NCI-H1436 (cell line): Measurements from ENCODE around the gene LYPD1.

ENCODE experiments used
- DNase-seq: peaks from one replicate; lab custom pipeline; 2025; lab: John Stamatoyannopoulos, UW

Gene LYPD1

DNA sequence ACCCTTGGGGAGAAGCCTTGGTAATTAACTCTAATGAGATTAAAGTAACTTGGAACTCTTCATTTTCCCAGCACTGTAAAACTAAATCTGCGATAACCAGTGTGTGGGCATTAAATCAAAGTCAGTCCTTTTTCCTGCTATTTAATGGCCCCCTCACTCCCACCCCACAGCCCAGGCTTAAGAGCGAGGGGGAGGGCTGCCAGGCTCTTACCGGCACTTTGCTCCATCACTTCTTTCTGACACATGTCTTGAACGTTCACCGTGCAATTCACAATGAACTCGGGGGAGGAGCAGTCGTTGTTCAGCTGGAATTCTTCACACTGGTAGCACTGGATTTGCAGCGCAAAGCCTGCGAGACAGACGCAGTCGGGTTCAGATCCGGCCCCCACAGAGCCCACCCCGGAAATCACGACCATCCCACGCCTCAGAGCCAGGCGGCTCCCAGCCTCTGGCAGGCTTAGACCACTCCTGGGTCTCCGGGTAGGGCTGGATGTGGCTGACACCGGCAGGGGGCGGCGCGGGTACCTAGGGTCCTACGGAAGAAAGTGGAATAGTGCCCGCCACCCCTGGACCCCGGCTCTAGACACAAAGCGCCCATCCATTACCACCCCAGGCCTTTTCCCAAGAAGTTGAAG, 1.7 kb downstream of the LYPD1 start:
- peak; percentile 15 for DNase-seq

DNA sequence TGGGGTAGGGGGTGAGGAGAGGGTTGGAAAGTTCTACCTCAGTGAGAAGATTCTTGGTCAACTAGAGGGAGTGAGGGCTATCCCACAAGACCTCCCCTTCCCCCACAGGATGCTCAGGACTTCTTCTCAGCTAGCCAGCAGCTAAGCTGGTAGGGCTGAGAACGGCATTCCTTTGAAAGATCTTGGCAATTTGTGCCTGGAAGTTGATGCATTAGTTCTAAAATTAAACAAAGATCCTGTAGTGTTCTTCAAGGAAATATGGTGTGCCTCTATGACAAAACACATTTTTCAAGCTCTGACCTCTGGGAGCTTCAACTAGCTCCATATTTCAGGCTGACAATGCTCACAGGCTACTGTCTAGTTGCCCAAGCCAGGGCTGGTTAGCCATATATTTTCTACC, 2.3 kb downstream of the LYPD1 start:
- DNase-seq = no peak

DNA sequence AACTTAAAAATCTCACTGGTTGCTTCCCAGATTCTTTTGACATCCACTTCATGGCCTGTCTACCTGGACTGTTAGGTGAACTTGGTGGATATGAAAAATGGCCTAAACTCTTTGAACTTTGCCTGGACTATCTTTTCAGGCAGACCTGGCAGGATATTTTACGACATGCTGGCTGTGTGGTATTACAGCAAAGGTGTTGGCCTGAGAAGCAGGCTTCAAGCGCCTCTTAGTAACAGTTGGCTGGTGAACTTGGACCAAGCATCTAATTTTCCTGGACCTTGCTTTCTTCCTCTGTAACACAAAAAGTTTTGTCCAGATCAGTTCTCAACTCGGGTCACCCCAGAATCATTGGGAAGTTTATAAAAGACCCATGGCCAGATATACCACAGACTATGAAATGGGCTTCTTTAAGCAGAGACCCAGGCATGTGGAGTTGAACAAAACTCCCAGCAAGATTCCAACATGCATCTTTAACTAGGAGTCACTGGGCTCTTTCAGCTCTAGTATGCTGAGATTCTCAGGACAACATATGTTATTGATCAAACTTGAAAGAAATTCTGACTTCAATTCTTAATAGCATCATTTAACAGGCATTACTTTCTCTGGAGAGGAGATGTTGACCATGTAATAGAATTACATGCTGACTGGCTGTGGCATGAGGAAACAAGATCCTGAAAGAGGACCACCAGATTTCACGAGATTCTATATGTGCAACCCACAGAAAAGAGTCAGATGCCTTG, 4.4 kb downstream of the LYPD1 start:
- no peak for DNase-seq

DNA sequence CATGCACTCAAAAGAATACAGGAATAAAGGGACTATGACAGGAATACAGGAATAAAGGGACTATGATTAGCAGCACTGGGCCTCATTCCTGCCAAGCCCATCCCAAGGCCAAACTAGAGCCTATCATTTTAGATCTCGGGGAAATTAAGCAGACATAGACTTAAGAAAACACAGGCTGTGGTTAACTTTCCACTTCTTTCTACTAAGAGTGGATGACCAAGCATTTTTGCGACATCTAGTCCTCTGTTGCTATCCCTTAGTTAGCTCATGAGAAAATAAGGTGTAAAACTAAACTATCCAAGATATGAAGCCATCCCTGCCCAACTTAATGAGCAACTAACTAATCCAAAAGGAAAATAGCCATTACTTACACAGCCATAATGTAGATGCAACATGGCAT, 5.9 kb downstream of the LYPD1 start:
- no peak for DNase-seq

DNA sequence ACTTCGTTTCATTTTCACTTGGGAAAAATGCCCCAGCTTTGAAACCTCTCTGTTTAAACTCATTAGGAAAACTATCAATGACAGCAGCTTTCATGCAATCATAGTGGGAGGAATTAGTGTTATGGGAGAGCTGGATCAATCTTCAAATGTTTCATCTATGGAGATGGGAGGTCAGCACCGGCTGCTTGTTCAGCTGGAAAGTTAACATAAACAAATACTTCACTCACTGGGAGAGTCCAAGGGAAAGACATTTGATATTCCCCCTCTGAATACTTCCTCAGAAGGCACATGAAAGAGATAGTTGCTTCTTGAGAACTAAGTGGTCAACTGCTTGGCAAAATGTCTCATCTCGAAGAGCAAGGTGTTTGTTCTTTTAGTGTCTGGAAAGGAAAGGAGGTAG, 7.3 kb downstream of the LYPD1 start:
- DNase-seq = no peak

DNA sequence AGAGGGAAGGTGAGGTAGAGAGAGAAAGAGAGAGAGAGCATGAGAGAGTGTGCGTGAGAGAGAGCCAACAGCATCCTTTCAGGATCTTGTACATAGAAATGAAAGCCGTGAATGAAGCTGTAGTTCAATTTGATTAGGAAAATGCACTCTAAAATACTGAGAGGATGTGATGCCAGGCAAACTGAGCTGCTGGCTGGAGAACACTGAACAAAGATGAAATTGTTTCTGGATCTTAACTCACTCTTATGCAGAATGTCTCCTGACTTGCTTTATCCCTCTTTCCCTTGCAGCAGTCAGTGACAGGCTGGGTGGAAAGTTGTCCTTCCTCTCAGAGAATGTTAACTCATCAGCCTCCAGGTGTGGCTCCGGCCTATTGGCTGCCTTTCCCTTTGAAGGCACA, 10.7 kb downstream of the LYPD1 start:
- DNase-seq = no peak

DNA sequence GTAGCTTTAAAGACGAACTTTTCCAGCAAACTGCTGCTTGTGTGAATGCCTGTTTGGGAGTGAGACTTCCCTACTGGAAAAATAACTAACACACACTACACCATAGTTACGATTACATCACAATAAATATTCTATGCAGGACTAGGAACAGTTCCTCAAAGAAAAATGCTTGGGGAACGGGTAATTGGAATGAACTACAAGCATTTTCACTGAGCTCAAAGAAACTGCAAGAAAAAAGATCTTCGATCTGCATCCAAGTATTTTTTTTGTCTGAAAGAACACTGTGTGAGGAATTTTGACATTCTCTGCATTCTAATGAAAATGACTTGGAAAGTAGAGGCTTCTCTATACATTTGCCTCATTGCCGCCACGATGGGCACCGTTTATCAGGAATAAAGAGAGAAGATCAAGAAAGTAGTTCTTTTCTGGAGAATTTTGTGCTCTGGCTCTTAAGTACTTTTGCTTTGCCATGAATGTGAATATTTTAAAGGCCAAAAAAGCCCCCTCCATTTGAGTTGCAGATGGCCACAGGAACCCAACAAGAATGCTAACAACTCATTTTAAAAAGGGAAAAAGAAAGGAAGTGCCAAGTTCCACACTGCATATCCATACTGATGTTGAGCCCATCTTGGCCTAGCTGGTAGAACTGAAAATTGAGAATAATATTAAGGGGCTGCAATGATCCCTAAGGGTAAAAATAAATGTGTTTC, 13.6 kb downstream of the LYPD1 start:
- DNase-seq = no peak

DNA sequence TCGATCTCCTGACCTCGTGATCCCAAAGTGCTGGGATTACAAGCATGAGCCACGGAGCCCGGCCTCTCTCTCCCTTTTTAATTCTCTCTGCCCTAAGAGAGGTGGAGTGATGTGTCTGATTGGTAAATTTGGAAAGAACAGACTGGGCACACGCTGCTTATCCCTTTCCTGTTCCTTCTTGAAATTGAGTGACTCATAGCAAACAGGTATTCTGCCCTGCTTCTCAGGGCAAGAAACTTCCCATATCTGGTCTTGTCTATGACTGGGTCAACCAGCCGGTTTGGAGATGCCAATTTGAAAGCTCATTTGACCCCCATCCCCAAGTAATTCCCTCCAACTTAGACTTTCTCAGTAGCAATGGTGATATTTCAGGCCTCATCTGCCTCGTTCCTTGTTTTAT, 15.0 kb downstream of the LYPD1 start:
- DNase-seq = no peak

DNA sequence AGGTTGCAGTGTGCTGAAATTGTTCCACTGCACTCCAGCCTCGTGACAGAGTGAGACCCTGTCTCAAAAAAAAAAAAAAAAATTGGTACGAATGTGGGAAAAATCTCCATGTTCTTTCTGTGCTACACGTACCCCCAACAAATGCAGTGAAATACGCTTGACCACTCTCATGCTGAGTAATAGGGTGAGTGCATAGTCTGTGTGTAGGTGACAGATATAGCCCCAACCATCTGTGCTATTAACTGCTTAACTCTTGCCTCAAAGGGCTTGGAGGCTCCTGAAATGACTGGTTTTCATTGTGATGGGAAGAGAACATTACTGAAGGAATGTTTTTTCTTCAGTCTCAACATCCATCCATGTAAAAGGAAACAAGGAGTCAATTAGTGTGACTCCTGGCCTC, 15.7 kb downstream of the LYPD1 start:
- DNase-seq = no peak

DNA sequence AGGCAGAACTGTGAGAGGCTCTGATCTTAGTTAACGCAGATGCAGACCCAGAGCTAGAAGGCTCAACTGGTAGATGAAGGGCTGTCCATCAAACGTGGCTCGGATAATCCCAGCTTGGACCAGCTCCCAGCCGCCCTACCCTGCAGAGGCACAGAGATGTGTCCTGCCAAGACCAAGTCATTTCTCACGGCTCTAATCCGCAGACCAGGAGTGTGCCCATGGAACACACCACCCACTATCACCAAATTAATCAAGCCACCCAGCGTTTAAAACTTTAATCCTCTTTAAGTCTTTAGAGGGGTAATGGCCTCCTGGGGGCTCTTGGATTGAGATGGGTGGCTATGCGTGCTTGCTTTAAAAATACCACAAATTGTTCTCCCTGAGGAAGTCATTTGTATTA, 17.5 kb downstream of the LYPD1 start:
- DNase-seq = no peak

DNA sequence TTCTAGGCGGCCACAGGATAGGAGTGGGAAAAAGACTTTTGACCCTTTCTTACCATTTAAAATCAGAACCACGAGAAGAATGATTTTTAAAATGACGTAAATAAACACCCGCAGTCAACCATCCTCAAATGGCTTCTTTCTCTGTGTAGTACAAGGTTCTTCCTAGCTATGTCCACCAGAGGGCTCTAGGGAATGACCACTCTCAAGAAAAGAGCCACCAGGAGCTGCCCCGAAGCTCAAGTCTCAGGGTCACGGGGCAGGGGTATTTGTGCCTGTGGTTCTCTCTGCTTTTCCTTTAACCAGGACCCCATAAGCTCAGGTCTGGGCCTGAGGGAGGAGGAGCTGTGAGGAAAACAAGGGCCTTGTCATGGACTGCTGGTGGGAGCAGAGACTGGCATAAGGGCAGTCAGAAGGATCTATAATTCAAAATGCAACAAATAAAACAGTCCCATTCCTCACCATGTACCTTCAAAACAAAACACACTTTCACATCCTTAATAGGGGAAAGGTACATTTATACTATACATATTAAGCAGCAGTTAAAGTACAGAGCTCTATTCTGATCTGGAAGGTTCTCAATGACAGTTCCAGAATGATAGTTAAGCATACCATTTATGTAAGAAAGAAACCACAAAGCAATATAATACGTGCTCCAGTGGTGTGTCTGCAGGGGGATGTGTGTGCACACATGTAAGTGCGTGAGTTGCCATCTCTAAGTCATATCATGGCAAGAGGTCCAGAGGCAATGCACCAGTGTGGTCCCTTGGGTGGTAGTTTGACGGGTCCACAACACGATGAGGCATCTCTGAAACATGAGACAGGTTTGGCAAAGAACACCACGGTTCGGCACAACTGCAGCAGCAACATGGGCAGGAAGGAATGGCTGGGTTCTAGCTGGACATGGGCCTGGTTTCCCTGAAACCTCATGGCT, 18.6 kb downstream of the LYPD1 start:
- DNase-seq = peak; percentile 23

DNA sequence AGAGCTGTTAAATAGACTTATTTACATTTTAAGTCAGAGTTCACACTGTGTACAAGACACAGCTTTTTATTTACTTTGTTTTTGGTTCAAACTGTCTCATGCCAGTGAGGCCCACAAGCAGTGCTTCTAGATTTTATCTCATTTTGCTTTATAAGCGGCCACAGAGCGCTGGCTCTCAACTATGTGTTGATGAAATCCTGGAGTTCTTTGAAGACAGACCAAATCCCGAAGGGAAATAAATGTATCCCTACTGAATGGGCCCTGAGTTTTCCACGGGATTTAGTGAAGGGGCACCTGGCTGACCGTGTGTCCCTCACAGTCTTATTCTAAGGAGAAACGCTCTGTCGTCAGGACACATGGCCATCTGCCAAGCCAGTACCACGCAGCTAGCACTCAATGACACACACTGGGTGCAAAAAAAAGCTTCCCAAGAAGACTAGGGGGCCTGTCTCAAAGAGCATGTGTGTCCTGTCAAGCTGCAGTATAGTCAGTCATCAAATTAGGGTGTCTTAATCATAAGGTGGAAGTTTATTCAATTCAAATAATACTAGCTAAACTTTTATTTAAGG, 23.4 kb downstream of the LYPD1 start:
- DNase-seq = no peak

DNA sequence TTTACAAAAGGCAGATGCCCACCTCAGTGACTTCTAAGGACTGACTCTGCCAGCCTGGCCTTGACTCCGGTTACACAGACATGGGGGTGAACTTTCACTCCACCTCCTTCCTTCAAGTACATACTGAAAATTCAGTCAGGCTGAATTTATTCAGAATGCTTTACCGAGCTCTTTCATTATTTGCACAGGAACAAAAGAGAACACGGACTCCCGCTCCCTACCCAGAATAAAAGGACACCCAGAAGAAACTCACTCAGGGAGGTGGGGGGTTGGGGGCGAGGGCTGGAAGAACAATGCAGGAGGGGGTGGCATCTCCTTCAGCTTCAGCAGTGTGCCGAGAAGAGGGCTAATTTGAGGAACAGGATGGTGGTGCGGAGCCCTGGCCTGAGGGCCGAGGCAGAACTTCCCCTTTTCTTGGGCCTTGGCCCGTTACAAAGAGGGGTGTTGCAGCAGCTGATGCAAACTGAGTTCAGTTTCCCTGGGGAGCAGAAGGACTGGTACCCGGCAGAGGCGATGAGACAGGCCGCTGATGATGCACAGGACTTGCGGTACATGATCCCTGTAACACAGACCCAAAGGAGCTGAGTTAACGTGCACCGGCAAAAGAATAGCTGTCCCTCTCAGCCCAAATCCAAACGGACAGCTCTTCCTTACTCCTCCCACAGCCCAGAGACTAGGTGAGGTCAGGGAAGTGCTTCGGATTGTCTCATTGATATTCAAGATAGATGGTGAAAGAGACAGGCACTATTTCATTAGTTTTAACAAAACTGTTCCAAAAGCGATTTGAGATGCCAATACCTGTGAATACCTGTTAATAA, 24.1 kb downstream of the LYPD1 start:
- DNase-seq = no peak

DNA sequence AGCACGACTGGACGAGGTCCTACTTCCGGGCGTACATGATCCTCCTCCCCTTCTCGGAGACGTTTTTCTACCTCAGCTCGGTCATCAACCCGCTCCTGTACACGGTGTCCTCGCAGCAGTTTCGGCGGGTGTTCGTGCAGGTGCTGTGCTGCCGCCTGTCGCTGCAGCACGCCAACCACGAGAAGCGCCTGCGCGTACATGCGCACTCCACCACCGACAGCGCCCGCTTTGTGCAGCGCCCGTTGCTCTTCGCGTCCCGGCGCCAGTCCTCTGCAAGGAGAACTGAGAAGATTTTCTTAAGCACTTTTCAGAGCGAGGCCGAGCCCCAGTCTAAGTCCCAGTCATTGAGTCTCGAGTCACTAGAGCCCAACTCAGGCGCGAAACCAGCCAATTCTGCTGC, 24.8 kb downstream of the LYPD1 start:
- no peak for DNase-seq

DNA sequence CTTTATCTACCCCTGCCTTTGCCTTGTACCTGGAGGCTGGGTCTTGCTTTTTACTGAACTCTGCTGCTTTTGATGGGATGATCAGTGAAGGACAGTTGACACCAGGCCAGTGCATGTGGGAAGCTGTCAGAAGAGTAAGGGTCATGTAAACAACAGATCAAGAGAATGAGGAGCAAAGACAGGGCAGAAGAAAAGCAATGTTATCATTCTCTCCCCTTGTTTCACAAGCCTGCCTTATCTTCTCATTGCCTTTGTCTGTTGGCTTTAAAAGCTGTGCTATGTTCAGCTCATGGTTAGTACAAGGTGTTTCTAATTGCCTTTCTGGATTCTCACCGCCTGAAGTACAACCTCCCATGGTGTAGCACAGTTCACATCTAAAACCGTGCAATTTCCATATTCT, 27.6 kb downstream of the LYPD1 start:
- no peak for DNase-seq

DNA sequence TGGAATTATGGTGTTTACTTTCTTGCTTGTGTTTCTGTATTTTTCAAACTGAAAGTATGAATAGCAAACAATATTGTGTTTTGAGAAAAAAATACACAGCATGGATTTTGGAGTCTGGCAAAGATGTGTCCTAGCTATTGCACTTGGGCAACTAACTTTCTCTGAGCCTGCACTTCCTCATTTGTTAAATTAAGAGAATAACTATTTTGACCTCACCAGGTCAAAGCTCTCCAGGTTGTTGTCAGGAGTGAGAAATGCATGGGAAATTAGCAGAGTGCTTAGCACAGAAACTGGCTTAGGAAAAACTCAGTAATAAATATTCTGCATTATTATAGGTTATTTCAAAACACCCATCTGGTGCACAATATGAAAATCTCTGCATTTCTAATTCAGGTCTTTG, 28.2 kb downstream of the LYPD1 start:
- DNase-seq = no peak

DNA sequence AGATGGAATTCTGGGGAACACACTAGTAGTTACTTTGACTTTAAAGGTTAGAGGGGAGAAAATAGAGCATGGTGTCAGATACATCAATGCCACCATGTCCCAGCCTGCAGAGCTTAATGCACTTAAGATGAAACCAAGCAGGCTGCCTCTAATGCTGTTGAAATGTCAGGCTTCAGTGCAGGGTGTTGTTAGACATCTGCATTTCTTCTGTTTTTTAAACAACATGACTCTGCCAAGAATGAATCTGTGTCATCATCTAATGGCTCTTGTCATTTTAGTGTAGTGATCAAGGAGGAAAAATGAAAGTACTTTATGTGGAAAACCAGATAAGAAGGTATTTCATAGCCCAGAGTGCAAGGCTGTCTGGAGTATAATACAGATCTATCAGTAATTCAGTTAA, 29.9 kb downstream of the LYPD1 start:
- no peak for DNase-seq

DNA sequence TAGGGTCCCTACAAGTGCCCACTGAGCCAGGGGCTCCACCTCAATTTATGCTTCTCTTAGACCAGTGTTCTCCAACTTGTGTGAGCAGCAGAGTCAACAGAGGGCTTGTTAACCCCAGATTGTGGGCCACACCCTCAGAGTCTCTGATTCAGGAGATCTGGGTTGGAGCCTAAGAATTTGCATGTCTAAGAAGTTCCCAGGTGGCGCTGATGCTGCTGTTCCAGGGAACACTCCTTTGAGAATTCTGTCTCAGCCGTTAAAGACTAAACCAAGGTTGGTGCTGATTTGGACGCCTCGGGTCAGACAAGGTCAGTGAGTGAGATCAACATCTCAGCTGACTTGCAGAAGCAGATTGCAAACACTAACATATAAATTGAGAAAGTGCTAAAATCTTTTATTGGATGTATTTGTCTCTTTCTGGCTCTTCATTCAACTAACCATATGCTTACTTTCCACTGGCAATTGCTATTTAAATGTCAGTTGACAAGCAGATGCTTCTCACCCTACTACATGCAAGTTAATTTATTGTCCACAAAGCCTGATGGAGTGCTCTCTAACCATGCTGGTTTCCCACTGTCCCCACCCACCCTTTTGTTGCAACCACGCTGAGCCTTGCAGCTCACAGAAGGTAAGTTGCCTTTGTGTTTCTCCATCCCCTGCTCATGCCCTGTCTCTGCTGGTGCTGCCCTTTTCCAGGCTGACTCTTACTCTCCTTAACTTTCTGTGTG, 31.5 kb downstream of the LYPD1 start:
- peak; percentile 16 for DNase-seq

DNA sequence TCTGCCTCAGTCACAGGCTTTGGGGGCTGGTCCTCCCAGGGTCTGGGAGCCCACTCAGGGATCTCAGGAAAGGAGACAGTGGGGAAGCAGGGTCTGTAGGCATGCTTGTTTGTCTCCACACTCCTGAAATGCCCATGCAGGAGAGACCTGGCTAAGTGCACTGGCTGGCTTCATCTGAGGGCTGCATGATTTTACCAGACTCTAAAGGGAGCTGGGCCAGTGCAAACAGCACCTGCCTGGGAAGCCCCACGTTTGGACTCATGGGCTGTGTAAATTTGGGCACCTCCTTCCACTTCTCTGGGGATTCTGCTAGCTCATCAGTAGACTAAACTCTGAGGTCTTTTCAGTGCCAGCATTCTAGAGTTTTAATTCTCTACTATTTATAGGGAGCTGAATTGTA, 33.7 kb downstream of the LYPD1 start:
- DNase-seq = no peak

DNA sequence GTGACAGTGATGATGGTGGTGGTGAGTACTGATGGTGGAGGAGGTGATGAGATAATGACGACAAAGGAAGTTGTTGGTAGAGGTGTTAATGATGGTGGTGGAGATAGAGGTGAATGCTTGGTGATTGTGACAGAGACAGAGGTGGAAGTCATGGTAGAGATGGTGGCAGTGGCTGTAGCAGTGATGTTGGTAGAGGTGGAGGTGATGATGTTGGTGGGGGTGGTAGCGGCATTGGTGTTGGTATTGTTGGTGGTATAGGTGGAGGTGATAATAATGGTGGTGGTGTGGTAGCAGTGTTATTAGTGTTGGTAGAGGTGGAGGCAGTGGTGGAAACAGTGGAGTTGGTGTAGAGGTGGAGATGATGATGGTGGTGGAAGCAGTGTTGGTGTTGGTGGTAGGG, 36.4 kb downstream of the LYPD1 start:
- DNase-seq = no peak
